Superior temporal gyrus (tissue), 1 donor: ENCODE measurements around the gene FBXW8.

Source experiments
- DNase-seq: peaks from one replicate; pipeline ENCODE4 v3.0.0-alpha.2; 2016; ENCODE audit errors: extremely low spot score

Gene FBXW8

DNA sequence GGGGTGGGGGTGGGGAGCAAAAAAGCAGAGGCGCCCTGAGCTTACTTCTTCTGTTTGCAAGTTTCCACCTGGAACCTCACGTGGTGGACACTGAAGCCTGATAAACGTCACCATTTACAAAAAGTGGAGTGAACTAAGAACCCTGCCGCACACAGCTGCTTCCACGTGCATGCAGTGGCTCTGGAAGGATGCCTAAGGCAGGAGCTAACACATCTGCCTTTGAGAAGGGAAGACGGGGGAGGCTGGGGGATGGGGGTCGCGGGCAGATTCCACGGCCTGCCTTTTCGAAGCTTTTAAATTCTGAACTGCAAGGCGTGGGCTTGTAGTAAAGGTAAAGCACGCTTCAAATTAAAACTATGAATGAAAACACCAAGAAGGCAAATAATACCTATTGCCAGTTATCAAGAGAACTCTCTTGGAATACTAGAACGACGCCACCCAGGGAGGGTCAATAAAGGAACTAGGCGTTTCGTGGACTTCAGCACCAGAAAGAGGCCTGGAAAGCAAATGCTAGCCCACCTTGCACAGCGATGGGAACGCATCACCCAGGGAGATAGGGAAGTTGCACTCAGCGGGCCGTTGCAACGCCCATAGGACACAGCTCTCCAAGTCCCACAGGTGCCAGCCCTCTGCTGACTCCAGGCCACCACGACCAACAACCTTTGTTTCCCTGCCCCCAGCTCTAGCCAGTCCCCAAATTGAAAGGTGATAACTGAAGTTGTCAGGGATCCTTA lies 126.7 kb downstream of the FBXW8 start:
- no peak for DNase-seq

DNA sequence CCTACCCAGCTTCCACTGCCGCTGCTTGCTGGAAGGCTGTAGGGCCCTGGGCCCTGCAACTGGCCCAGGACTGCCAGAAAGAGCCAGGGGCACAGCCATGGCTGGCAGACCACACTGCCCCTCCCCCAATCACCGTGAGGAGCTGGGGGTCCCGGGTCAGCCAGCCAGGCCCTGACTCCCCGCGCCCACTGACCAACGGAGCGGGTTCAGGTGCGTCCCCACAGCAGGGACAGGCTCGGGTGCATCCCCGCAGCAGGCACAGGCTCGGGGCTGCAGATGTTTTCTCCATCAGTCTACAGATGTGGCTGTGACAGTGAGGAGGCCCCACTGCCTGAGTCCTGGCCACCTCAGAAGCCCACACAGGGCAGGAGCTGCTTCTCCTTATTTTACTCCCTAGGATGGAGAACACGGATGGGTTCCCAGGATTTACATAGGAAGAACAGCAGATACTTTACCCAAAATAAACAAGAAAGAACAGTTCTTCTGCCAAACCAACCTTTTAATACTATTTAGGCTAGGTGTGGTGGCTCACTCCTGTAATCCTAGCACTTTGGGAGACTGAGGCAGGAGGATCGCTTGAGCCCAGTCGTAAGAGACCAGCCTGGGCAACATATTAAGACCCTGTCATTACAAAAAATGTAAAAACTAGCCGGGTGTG lies 127.4 kb downstream of the FBXW8 start:
- no peak for DNase-seq

DNA sequence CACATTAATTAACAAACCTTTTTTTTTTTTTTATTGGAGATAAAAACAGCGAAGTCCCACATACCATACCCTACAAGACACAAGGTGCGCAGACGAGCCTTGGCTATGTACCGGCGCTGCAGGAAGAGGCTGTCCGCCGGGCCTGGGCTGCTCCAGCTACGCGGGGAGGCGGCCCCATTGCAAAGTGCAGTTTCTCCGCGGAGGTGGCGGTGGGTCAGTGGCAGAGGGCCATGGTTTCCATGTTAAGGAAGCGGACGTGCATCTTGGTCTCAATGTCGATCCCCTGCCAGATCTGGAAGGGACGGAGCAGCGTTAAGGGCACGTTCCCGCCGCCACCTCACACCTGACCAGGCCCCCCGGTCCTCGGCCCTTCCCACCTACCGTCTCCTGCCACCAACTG lies 128.2 kb downstream of the FBXW8 start:
- no peak for DNase-seq

DNA sequence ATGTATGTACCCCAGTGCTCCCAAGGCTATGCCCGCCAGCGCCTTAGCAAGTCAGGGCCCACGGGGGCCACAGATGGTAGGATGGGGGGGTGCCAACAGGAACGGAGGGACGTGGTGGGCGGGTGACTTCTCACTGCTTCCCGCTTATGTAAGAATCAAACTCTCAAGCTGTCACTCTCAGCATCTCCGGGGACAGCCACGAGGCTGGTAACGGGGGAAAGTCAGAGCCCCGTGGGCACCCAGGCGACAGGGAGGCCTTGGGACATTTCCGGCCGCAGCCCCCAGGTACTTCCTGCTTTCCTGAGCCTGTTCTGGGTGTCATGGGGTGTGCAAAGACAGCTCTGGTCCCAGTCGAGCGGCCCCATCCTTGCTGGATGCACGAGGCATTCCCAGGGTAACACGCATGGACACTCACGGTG lies 129.2 kb downstream of the FBXW8 start:
- no peak for DNase-seq

DNA sequence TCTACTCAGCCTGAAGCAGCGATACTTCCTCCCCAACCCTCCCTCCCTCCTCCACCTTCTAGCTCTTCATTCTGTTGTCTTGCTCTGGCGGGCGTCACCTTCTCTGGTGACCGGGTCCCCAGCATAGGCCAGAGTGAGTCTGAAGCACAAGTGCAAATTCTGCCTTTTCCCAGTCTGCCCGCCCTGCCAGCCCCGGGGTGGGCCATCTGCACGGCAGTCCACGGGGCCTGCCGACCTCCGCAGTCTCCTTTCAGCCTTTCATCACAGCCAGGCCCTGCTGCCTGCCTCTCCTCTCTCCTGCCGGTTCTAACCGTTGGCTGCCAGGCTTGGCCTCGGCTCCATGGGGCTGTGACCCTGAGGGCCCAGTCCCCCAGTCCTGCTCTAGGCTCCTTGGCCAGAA lies 129.7 kb downstream of the FBXW8 start:
- no peak for DNase-seq

DNA sequence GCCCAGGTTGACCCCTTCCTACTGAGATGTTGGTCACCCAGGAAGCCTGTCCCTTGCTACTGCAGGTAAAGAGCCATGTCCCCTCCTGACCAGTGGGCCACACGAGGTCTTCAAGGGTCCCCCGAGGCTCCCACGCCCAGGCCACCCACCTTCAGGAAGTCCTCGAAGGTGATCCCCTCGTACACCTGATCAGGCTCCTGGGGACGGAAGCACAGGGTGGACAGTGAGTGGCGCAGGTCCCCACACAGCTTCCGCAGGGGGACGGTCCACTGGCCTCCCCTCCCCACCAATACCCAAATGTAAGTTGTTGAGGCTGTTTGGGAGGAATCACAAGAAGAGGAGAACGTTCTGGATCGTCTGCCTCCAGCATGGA lies 131.0 kb downstream of the FBXW8 start:
- DNase-seq = no peak

DNA sequence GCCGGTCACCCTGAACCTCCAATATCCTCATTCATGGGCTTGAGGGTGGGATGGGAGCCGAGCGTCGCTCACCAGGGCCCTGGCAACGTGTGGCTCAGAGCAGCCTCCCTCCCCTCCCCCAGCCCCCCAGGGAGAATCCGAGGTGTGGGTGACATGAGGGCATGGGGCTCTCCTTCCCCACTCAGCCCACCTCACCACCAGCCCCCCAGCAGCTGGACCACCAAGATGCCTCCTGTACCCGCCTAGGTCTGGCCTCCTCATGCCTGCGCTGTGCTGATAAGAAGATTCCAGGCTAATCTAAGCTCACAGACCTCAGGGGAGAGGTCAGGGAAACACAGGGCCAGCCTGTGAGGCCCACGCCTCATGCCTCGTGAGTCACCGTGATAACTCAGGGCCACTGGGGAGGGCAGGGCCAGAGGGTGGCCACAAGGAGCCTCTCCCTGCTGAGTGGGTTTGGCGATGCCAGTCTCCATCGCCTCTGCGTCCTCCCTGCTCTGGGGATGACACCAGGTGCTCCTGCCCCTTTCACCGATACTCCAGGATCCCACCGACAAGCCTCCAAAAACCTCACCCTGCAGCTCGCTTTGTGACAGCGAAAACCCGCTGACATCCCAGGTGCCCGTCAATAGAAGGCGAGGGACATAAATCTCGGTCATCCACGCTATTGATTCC lies 131.6 kb downstream of the FBXW8 start:
- DNase-seq = no peak

DNA sequence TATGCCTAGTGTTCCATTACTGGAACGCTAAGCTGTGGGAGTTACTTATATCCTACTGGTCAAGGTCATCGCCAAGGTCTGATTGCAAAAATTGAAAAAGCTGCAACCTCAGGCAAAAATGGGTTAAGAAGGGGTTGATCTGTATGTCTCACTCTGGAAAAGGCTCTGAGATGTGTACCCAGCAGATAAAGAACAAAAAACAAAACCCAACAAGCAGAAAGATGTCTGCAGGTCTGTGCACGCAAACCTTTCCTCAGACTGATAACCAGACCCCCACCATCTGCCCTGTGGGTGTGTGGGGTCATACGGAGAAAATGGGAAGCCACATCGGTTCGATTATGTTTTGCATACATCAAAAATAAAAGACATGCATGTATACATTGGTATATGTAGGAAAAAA lies 132.1 kb downstream of the FBXW8 start:
- DNase-seq = no peak

DNA sequence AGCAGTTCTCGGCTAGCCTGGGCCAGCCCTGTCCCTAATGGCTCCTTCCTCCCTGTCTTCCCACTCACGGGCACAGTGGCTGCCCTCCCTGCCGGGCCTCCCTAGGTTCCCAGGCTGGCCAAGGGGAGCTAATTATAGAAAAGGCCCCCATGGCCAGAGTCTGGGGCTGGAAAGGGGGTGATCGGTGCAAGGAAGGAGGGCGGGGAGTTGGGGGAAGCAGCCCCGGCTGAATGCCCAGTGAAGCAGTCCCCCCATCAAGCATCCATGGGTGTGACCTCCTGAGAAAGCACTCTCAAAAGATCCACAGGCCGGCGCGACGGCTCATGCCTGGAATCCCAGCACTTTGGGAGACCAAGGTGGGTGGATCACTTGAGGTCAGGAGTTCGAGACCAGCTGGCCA lies 133.6 kb downstream of the FBXW8 start:
- no peak for DNase-seq

DNA sequence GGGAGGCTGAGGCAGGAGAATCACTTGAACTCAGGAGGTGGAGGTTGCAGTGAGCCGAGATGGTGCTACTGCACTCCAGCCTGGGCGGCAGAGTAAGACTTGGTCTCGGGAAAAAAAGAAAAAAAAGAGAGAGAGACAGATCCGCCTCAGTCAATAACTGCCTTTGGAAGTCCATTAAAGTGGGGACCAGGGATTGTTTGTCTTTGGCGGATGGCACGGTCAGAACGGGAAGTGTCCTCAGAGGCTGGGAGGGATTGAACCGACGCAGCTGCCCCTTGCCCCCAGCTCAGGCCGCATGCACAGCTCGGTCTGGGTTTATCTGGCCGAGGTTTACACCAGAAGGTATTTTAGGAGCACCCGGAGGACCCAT lies 134.0 kb downstream of the FBXW8 start:
- no peak for DNase-seq

DNA sequence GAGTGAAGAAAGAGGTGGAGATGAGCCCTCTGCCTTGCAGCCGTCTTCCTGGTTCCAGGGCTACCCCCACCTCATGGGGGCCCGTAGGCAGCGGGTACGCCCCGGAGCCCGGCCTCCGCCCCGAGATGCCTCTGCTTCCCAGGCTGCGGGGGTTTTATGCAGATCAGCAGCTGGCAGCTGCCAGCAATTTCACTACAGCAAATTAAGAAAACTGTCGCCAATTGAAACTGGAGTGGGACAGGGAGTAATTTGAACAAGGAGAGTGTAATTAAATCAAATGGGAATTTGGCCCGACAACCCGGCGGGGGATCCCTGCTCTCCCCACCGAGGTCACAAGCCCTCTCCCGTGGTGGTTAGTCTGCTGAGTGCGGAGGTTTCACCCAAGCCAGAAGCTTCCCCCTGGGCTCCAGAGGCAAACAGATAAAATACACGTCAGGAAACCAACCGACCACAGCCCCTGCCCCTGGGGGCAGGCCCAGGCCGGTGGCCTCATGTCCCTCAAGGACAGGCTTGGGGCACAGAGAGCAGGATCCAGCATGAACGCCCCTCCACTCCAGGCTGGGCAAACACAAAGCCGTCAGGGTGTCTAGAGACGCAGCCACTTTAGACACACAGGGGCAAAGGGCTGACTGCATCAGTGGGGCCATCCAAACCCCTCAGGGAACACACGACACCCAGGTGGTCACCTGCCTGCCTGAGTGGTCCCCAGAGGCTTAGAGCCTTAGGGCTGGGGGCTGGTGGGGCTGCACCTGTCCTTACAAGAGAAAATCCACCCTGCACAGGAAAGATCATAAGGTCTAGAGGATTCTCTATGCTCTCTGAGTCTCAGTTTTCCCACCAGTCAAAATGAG lies 134.6 kb downstream of the FBXW8 start:
- no peak for DNase-seq

DNA sequence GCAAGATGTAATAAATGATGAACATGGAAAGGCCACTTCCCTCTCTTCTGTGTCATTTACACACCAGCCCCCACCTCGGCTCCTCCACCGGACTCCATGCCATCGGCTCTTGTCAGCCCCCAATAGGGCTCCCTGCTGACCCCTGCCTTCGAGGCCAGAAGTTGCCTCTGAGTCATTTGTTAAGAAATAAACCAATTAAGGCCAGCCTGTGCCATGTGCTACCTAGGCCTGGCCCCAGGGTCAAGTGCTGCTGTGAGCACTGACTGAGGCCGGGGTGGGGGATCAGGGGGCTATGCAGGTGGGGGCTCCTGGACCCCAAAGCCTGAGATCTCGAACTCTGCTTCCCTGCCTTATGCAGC lies 135.2 kb downstream of the FBXW8 start:
- no peak for DNase-seq

DNA sequence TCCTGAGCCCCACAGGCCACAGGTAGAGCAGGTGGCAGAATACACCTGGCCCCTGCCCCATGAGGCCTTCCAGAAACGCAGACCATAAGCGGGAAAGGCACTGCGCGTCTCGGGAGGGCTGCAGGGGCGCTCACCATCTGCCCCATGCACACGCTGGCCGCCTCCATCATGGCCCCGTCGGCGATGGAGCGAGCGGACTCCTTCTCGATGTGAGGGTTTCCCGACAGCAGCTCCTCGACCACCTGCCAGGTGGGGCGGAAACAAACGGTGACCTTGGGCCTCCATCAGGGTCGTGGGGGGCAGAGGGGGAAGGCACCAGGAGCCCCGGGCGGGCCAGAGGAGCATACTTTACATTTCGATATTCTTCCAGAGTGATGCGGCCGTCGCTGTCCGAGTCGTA lies 135.7 kb downstream of the FBXW8 start:
- no peak for DNase-seq

DNA sequence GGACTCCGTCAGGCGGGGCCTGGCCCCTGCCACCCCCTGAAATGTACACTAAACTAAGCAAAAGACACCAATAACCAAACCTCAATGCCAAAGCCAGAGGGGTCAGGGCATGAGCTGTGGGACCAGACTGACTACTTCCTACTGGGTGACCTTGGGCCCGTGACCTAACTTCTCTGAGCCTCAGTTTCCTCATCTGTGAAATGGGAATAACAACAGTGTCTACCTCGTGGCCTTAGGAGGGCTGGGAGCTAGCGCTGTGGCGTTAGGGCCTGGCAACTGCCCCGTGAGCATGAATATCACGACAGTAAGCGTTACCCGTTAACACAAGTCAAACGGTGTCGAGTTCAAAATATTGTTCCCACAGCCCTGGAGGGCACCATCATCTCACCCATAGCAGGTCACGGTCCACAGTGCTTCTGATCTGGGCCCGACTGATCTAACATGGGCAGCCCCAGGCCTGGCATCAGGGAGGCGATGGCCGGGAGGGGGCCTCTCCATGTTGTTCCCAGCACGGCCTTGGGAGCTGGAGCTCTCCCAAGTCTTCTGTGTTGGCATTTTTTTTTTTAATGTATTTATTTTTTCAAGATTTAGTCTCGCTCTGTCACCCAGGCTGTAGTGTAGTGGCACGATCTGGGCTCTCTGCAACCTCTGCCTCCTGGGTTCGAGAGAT lies 136.2 kb downstream of the FBXW8 start:
- DNase-seq = no peak

DNA sequence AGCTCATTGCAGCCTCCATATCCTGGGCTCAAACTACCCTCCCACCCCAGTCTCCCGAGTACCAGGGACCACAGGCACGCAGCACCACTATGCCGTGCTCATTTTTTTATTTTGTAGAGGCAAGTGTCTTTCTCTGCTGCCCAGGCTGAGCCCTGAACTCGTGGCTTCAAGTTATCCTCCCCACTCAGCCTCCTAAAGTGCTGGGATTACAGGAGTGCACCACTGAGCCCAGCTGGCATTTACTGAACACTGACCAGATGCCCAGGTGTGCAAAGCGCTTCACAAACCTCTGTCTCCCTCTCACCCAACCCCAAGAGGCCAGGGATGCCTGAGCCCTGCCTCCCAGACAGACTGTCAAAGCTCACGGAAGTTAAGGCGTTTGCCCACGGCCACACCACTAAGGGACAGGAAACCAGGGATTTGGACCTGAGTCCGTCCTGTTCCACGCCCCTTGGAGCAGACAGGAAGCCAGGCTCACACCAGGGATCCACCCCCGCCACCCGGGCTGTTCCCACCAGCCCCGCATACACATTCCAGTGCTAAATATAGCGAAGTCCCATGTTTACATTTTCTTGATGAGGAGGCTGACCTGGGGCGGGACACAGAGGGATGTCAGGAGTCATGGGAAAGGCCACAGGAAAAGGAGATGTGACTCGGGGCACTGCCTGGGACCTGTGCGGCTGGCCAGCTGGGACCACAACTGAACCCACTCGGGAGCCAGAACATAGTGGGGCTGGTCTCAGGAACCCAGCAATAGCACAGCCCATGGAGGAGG lies 137.2 kb downstream of the FBXW8 start:
- no peak for DNase-seq

DNA sequence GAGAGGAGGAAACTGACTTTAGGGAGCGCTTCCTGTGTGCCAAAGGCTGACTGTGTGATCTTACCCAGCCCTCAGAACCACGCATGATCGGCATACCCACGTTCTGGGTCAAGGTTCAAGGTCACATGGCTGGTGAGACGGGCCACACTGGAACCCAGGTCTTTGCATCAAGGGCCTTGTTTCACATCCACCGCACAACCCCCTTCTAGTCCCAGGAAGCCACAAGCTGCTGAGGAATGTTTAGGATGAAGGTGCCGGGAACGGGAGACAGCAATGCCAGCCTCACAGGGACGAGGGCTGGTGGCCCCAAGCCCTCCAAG lies 137.8 kb downstream of the FBXW8 start:
- no peak for DNase-seq

DNA sequence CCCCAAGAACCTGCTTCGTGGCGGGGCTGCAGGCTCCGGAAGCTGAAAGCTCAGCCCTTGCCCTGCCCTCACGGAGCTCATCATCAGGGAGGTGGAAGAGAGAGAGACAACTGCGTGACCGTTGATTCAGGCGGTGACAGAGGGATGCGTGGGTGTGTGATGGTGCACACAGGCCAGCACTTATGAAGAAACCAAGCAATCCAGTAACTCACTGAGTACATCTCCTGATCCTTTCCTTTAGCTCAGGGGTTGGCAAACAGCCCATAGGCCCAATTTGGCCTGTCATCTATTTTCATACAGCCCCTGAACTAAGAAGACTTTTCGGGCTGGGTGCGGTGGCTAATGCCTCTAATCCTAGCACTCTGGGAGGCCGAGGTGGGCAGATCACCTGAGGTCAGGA lies 138.5 kb downstream of the FBXW8 start:
- no peak for DNase-seq

DNA sequence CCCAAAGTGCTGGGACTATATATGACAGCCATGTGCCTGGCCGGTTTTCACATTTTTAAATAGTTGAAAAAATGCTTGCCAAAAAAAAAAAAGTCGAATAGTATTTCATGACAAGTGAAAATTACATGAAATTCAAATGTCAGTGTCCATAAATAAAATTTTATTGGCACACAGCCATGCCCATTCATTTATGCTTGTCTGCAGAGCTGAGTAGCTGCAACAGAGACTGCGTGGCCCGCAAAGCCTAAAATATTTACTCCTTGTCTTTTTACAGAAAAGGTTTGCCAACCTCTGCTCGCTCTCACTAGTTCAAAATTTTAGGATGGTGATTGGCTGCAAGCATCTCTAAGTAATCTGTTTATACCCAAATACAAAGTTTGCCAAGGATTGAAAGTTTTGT lies 139.3 kb downstream of the FBXW8 start:
- DNase-seq = no peak

DNA sequence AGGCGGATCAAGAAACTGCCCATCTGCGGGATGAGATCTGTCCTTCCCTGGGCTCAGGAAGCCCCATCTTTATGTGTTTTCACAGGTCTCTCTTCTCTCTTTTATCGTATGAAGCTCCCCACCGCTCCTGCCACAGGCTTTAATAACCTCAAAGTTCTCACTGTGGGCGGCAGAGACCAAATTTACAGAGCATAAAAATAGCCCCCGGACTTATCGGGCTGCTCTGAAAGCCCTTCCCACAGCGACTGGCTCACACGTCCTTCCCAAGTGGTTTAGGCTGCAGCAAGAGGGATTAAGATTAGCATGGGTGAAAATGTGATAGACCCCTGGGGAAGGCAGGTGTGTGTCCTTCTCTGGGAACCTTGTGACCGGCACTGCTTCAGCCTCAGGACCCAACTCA lies 140.6 kb downstream of the FBXW8 start:
- no peak for DNase-seq

DNA sequence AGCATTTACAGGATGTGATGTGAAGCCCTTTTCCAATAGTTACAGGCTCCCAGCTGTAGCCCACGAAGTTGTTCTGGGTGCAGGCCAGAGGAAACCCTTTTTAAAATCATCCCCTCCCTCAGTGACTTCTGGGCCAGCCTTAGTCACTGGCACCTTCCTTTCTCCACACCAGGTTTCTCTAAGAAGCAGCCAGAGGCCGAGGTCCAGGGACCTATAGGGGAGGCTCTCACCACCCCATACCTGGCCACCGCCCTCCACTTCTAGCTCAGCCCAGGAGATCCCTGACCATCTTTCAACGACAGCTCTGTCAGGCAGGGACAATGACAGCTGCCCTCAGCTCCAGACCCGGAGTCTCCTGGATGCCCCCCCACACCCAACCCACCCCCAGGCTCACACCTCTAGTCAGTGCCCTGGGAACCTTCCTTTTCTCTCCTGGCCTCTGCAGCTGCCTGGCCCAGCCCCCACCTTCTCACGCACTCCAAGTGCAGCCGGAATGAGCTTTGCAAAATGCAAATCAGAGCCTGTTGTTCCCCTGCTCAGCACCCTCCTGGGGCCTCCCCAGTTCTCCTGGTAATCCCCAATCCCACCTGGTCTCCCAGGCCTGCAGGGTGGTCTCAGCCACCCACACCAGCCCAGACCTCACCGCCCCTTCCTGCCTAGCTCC lies 141.8 kb downstream of the FBXW8 start:
- no peak for DNase-seq

DNA sequence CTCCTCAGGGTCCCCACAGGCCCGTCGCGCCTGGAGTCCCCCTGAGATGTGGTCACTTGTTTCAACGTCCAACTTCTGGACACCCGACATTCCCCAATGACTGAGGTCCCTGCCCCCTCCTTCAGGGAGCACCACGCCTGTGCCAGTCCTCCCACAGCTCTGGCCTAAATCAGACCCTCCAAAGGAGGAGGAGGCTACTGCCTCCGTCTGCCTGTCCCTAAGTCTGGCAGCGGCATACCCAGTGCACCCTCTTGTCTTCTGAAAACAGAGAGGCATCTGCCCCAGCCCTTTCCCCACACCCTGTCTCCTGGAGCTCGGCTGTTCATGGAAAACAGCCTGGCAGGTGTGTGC lies 142.3 kb downstream of the FBXW8 start:
- no peak for DNase-seq
